GM18511 (cell line): ENCODE data around the gene UIMC1.

Source experiments
- ATAC-seq: cut with Tn5 transposase; IDR thresholded peaks from one replicate; pipeline ENCODE4 v1.9.1; 2021; ENCODE audit warnings: mild to moderate bottlenecking, moderate library complexity; ENCODE audit not compliant: unreplicated experiment

UIMC1 gene

DNA sequence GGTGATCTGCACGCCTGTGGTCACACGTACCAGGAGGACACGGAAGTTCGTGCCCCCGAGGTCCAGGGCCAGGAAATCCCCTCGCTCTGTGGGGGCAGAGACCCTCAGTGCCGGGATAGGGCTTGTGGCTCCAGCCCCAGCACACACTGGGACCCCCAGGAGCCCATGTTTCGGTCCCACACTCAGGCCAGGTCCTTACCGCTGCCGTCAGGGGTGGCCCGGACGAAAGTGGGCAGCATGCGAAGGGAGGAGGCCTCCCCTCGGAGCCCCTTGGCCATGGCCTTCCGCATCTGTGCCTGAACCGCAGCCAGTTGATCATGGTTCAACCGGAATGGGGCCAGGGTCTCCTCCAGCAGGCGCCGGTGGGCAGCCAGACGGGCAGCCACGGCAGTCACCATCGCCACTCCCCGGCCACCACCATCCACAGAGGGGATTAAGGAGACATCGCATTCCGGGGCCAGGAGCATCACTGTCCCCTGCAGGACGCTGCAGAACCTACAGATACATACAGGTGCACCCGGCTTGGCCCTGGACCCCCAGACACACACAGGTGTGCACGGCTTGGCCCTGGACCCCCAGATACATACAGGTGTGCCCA, 119.2 kb downstream of the UIMC1 start:
- no peak for ATAC-seq

DNA sequence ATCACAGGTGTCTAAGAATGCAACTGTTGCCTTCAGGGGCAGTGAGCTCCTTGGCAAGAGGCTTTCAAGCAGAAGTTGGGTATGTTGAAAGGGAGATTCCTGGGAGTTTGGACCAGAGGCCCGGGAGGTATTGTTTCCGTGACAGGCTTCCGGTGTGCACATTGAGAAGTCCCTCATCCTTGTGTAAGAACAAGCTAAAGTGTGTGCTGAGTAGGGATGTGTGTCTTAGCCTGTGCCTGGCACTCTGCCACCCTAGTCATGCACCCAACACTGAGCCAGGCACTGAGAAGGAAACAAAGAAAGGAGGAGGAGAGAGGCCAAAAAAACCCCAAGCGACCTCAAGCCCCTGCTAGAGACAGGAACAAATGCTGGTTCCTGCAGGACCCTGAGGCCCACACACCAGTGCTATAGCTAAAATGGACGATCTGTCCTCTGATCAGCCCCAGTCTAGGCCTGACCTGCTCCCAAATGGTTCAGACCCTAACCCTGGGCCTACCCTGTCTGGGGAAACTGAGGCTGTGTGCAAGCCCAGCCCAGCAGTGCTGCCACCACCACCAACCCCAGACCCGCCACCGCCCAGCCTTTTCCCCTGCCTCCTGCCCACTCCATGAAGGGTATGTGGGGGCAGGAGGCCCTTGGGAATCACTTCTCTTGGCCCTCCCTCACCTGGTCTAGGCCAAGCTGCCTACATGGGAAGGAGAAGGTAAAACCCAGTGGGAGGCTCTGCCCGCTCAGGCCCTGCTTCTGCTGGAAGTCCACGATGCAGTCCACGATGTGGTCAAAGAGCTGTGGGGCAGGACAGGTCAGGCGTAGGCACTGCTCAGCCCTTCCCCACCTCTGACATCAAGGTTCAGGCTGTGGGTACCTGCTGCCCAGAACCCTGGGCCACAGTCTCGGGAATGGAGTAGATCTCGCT, 120.0 kb downstream of the UIMC1 start:
- ATAC-seq = no peak

- no peak for ATAC-seq
Observed at GRCh38 chr5:176884571-176884890, 122.0 kb downstream of the UIMC1 start.

DNA sequence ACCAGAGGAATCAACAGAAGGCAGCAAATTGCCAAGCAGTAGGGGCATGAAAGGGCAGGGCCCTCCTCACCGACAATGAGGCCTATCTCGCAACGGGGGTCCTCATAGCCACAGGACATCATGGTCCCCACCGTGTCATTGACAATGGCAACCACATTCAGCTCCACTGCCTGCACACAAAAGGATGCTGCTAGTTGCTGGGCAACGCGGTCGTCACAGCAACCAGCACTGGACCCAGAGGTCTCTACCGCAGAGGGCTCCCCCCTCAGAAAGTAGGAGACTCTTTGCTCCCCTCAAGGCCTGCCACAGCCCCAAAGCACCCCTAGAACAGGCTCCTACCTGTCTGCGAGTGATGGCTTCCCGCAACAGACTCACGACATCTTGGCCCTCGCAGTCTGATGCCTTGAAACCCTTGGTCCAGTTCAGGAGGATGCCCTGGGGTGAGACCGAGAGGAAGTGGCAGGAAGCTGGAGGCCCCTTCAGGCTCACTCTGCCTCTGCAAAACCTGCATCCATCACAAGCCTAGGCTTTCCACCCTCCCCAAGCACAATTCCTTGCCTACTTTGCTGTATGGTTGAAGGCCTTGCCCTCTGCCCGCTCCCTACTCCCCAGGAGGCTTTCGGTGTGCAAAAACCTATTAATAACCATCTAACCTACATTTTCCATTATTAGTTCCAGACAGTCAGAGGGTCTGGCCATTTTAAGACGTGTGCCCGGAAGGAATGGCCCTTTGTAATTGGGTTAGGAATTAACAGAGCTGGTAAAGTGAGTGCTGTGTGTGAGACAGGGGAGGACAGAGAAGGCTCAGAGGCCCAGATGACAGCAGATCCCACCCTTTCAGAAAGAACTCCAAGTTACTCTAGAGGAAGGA, 122.6 kb downstream of the UIMC1 start:
- no peak for ATAC-seq

GRCh38 chr5:176882567-176882903, 124.0 kb downstream of the UIMC1 start:
- no peak for ATAC-seq

GRCh38 chr5:176881816-176882566, 124.6 kb downstream of the UIMC1 start:
- ATAC-seq = no peak

DNA sequence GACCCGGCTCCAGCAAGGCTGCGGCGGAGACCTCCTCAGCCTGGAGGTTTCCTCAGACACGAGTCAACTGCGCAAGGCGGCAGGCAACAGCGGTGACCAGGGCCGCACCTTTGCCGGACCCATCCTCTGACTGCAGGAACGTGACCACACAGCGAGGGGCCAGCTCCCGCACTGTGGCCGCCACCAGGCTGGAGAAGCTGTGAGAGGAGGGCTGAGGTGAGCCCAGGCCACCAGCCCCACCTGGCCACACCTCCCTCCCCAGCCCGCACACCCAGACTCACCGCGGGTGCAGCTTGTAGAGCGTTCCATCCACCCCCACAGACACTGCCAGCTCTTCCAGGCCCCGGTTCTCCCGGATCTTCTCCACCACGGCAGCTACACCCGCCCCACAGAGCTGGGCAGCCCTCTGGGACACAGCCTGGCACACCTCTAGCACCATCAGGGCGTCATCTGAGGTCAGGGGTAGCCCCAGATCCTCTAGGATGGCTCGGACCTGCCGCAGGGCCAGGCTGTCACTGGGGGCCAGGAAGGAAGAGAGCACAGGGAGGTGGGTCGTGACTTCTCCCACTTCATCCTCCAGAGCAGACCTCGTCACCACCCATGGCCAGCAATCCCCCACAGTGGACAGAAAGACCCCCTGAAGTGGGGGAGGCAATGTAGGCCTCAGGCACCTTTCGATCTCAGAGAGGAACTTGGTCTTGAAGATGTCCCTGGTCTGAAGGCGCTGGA, 125.4 kb downstream of the UIMC1 start:
- ATAC-seq = no peak

- no peak for ATAC-seq
Observed at GRCh38 chr5:176880366-176881020, 126.1 kb downstream of the UIMC1 start.

- no peak for ATAC-seq
Observed at GRCh38 chr5:176879663-176880361, 126.8 kb downstream of the UIMC1 start.

DNA sequence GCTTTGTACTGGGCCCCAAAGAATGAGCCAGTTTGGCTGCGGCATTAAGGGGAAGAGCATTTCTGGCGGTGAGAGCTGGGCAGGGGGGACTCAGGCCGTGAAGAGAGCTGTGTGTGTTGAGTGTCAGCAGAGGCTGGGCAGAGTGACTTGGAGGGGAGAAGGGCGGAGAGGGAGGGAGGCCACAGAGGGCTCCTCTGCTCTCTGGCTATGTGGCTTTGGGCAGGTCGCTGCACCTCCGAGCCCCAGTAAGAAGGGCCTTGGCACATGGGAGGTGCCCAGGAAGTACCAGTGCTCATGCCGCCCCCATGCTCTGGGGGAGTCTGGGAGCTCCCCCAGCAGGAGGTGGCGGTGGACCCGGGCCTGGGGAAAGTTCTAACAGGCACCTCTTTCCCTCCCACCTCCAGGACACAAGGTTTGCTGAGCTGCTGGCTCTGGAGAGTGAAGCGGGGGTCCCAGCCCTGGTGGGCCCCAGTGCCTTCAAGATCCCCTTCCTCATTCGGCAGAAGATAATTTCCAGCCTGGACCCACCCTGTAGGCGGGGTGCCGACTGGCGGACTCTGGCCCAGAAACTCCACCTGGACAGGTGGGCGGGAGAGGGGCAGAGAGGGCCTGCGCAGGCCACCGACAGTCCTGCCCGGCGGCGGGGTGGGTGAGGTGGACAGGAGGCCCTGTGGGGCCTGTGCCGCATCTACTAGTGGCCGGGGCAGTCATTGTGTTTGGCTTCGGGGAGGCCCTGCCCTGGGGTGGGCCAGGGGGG, 127.5 kb downstream of the UIMC1 start:
- no peak for ATAC-seq

DNA sequence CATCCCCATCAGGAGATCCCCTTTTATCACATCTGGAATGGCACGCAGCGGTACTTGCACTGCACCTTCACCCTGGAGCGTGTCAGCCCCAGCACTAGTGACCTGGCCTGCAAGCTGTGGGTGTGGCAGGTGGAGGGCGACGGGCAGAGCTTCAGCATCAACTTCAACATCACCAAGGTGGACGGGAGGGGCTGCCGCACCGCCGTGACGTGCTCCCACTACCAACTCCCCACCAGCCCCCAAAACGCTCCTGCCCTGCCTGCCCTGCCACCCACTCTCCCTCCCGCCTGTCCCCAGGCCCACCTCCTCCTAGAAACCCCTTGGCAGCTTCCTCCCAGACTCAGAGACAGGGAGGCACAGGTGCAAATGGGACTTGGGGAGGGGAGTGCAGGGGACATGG, 128.1 kb downstream of the UIMC1 start:
- no peak for ATAC-seq

DNA sequence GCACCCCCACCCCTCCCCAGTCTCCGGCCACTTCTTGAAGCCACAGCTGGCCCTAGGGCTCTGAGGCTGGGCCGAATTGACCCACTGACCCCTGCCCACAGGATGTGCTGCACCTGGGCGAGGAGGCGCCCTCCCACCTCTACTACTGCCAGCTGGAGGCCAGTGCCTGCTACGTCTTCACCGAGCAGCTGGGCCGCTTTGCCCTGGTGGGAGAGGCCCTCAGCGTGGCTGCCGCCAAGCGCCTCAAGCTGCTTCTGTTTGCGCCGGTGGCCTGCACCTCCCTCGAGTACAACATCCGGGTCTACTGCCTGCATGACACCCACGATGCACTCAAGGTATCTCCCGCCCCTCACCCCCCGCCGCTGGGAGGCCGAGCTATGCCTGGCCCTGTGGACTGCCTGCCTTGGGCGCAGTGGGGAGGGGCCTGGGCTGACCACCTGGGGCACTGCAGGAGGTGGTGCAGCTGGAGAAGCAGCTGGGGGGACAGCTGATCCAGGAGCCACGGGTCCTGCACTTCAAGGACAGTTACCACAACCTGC, 128.7 kb downstream of the UIMC1 start:
- no peak for ATAC-seq

- no peak for ATAC-seq
Observed at GRCh38 chr5:176876506-176877431, 129.8 kb downstream of the UIMC1 start.

DNA sequence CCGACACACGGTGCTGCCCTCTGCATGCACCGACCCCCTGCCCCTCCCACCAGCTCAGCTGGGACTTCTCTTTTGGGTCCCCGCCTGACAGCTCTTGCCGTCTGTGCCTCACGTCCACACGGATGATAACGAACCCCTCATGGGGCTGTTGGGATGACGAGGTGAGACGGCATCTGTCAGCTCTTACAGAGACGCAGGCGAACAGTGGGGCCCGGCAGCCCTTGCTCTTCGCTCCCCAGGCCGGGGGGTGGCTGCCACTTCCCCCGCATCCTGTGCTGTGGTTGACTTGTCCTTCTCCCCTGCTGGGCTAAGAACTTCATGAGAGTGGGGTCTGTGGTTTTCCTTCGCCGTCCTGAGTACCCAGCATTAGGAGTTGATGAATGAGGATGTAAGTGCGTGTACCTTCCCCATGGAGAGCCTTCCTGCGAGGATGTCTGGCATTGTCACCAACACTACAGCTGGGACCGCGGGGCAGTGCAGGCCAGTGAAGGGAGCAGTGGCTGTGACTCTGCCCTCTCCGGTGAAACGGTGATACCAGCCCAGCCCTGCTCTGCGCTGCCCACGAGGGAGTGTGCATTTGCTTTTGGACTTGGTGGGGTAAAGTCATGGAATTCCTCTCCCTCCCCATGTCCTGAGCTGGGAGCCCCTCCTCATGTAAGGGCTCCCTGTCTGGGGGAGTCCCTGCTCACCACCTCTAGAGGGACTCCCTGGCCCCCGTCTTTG, 130.6 kb downstream of the UIMC1 start:
- no peak for ATAC-seq

- no peak for ATAC-seq
Observed at GRCh38 chr5:176875014-176875550, 131.5 kb downstream of the UIMC1 start.

DNA sequence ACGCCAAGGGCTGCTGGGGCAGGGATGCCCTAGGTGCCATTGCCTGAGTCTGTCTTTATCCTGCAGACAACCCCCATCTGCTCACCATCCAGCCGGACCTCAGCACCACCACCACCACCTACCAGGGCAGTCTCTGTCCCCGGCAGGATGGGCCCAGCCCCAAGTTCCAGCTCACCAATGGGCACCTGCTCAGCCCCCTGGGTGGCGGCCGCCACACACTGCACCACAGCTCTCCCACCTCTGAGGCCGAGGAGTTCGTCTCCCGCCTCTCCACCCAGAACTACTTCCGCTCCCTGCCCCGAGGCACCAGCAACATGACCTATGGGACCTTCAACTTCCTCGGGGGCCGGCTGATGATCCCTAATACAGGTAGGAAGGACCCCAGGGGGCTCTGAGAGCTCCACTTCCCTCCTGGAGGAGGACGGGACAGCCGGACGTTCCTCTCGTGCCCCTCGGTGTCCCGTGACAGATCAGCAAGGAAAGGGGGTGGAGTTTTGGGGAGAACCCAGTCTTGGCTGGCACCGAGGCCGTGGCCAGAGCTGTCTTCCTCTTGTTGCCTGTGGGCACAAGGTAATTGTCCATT, 132.3 kb downstream of the UIMC1 start:
- no peak for ATAC-seq
